ENCODE measurements around the gene AHNAK2. TPM values are rescaled to one million over a fixed set of nuclear protein-coding genes. Genes with fewer than 3 reads are reported as not detected.

AHNAK2 gene
- total and polyA plus RNA-seq, 2 donors (not counting 1 experiment from before 2014, with no cell fraction given) = not detected

- TF ChIP-seq CTCF (IDR thresholded peaks at IDR 0.05) (no peak), EZH2 (IDR thresholded peaks at IDR 0.05; ENCODE audit: borderline replicate concordance, insufficient read depth, low read depth, low read length, poor library complexity, severe bottlenecking) (no peak)
- H3K4me3 ChIP-seq (ENCODE audit: control extremely low read depth in 1 of 5, extremely low read depth in 1 of 5, insufficient read depth in 1 of 5, low read depth in 2 of 5, low read length in 4 of 5) = no peak overlapping the region
- POLR2A ChIA-PET = no interaction called here
- DNase-seq = no peak
- H3K9me3 ChIP-seq (ENCODE audit: control extremely low read depth in 1 of 3, control insufficient read depth in 2 of 3, insufficient read depth in 1 of 3, low read length in 2 of 3) = peaks cover 0 to 11% (median 0%) of the 10 kb centered on the region in 3 donors
- peaks cover 9% of the 10 kb centered on the region for H4K20me1 ChIP-seq (ENCODE audit: control insufficient read depth, insufficient read depth, low read length, poor library complexity, severe bottlenecking)
- WGBS (ENCODE audit: insufficient coverage) = 92% methylated on average over 20 of the region's 23 CpGs
- H3K4me1 ChIP-seq (ENCODE audit: control insufficient read depth in 2 of 2, insufficient read depth in 2 of 2, low read length in 2 of 2) = peaks cover 20 to 28% of the 10 kb centered on the region in 2 donors
- intact Hi-C loops (cut with micrococcal nuclease) = no loop called here
- H3K4me2 ChIP-seq (replicated peaks; ENCODE audit: low read depth, low read length, poor library complexity, severe bottlenecking) = no peak overlapping the region
- no peaks in the 10 kb centered on the region for H3K79me2 ChIP-seq (ENCODE audit: control insufficient read depth, insufficient read depth, low read length)
- Mint-ChIP-seq H3K9me3 (ENCODE audit: insufficient read depth) (no peaks in the 10 kb centered on the region), H3K4me3 (no peak overlapping the region), H3K27ac (no peak overlapping the region), H3K27me3 (peaks cover 20% of the 10 kb centered on the region), H3K4me1 (peaks cover 19% of the 10 kb centered on the region)
- ATAC-seq (ENCODE audit: low read depth) = no peak
- H2AFZ ChIP-seq (ENCODE audit: insufficient read depth, low read depth, low read length, poor library complexity, severe bottlenecking) = no peak overlapping the region
- H3K36me3 ChIP-seq (replicated peaks in 1 of 2; ENCODE audit: control extremely low read depth in 1 of 2, control insufficient read depth in 1 of 2, extremely low read depth in 1 of 2, insufficient read depth in 2 of 2, low read length in 1 of 2) = no peaks in the 10 kb centered on the region
- CTCF ChIA-PET = interaction anchor here (0.6 to 6.7 kb wide), 6 partner anchors 8 to 117 kb away, joined by 3 to 132 read pairs (median 4); no protein-coding TSS in a partner anchor
- H3K9ac ChIP-seq (ENCODE audit: low read length) = no peak overlapping the region
- H3K27ac ChIP-seq (ENCODE audit: low read length in 2 of 2) = no peak overlapping the region
- H3K27me3 ChIP-seq (replicated peaks in 1 of 4; ENCODE audit: control extremely low read depth in 1 of 4, control insufficient read depth in 3 of 4, insufficient read depth in 4 of 4, low read length in 3 of 4) = peaks cover 0 to 36% (median 15%) of the 10 kb centered on the region in 4 experiments
These were observed 4.6 kb downstream of the AHNAK2 start for GRCh38 chr14:104973385-104974145.

DNA sequence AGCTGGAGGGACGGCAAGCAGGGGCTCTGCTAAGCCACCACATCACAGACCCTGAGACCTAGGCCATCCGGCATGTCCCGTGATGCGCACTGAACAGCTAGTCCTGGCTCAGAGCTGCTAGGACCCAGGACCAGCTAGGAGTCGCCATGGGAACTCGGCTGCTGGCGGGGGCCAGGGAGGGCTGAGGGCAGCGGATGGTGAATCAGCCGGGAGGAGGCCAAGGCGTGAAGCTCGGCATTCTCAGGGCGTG is 5.1 kb downstream of the AHNAK2 start:
- Histone ChIP-seq H3K79me2 (ENCODE audit: control insufficient read depth, insufficient read depth, low read length) (no peaks in the 10 kb centered on the region), H3K9me3 (ENCODE audit: control extremely low read depth in 1 of 3, control insufficient read depth in 2 of 3, insufficient read depth in 1 of 3, low read length in 2 of 3) (peaks cover 0 to 11% (median 0%) of the 10 kb centered on the region in 3 donors), H3K4me2 (replicated peaks; ENCODE audit: low read depth, low read length, poor library complexity, severe bottlenecking) (no peak overlapping the region), H4K20me1 (ENCODE audit: control insufficient read depth, insufficient read depth, low read length, poor library complexity, severe bottlenecking) (peaks cover 9% of the 10 kb centered on the region), H3K4me3 (ENCODE audit: control extremely low read depth in 1 of 5, extremely low read depth in 1 of 5, insufficient read depth in 1 of 5, low read depth in 2 of 5, low read length in 4 of 5) (no peak overlapping the region), H3K4me1 (ENCODE audit: control insufficient read depth in 2 of 2, insufficient read depth in 2 of 2, low read length in 2 of 2) (peaks cover 23 to 31% of the 10 kb centered on the region in 2 donors), H3K27ac (ENCODE audit: low read length in 2 of 2) (no peak overlapping the region), H3K9ac (ENCODE audit: low read length) (no peak overlapping the region), H3K27me3 (replicated peaks in 1 of 4; ENCODE audit: control extremely low read depth in 1 of 4, control insufficient read depth in 3 of 4, insufficient read depth in 4 of 4, low read length in 3 of 4) (peaks cover 0 to 40% (median 17%) of the 10 kb centered on the region in 4 experiments), H2AFZ (ENCODE audit: insufficient read depth, low read depth, low read length, poor library complexity, severe bottlenecking) (no peak overlapping the region), H3K36me3 (replicated peaks in 1 of 2; ENCODE audit: control extremely low read depth in 1 of 2, control insufficient read depth in 1 of 2, extremely low read depth in 1 of 2, insufficient read depth in 2 of 2, low read length in 1 of 2) (no peaks in the 10 kb centered on the region)
- no peak for ATAC-seq (ENCODE audit: low read depth)
- Mint-ChIP-seq H3K27ac (no peak overlapping the region), H3K27me3 (peaks cover 20% of the 10 kb centered on the region), H3K4me1 (peaks cover 24% of the 10 kb centered on the region), H3K4me3 (no peak overlapping the region), H3K9me3 (ENCODE audit: insufficient read depth) (no peaks in the 10 kb centered on the region)
- 91% methylated on average over 12 of the region's 12 CpGs for WGBS (ENCODE audit: insufficient coverage)
- TF ChIP-seq EZH2 (IDR thresholded peaks at IDR 0.05; ENCODE audit: borderline replicate concordance, insufficient read depth, low read depth, low read length, poor library complexity, severe bottlenecking) (no peak), CTCF (IDR thresholded peaks at IDR 0.05) (no peak)
- CTCF ChIA-PET = interaction anchor here (0.6 to 6.7 kb wide), 5 partner anchors 8 to 72 kb away, joined by 3 to 132 read pairs (median 3); no protein-coding TSS in a partner anchor
- POLR2A ChIA-PET = no interaction called here
- intact Hi-C loops (cut with micrococcal nuclease) = no loop called here
- no peak for DNase-seq
